Measurements from ENCODE around the gene RANBP1.

The RANBP1 gene

GRCh38 chr22:20092477-20092854, 23.4 kb upstream of the RANBP1 start:
- Histone ChIP-seq H3K27ac (no peak overlapping the region), H3K36me3 (ENCODE audit: insufficient read depth, low read length) (peaks cover 100% of the 10 kb centered on the region), H3K9ac (ENCODE audit: insufficient read length) (no peak overlapping the region), H3K9me3 (ENCODE audit: low read depth, low read length) (no peaks in the 10 kb centered on the region), H3K4me3 (no peak overlapping the region)
- no peak for TF ChIP-seq POLR2AphosphoS5 (IDR thresholded peaks at IDR 0.05; ENCODE audit: borderline replicate concordance, low read depth, low read length)
- TF ChIP-seq FOXP2 (optimal IDR thresholded peaks at IDR 0.05; ENCODE audit: control extremely low read depth, extremely low read length, insufficient read depth) = no peak
- TF ChIP-seq EZH2 (IDR thresholded peaks at IDR 0.05) = no peak
- DNase-seq (ENCODE audit: low read depth, low spot score) = no peak

- no peak overlapping the region for H3K4me3 ChIP-seq
- H3K9me3 ChIP-seq (ENCODE audit: low read depth, low read length) = no peaks in the 10 kb centered on the region
- TF ChIP-seq FOXP2 (optimal IDR thresholded peaks at IDR 0.05; ENCODE audit: control extremely low read depth, extremely low read length, insufficient read depth) (no peak), POLR2AphosphoS5 (IDR thresholded peaks at IDR 0.05; ENCODE audit: borderline replicate concordance, low read depth, low read length) (no peak), EZH2 (IDR thresholded peaks at IDR 0.05) (no peak)
- no peak for DNase-seq (ENCODE audit: low read depth, low spot score)
- H3K27ac ChIP-seq = no peak overlapping the region
- H3K36me3 ChIP-seq (ENCODE audit: insufficient read depth, low read length) = peaks cover 95% of the 10 kb centered on the region
- H3K9ac ChIP-seq (ENCODE audit: insufficient read length) = no peak overlapping the region
Measured at GRCh38 chr22:20093418-20094196, 22.3 kb upstream of the RANBP1 start.

DNA sequence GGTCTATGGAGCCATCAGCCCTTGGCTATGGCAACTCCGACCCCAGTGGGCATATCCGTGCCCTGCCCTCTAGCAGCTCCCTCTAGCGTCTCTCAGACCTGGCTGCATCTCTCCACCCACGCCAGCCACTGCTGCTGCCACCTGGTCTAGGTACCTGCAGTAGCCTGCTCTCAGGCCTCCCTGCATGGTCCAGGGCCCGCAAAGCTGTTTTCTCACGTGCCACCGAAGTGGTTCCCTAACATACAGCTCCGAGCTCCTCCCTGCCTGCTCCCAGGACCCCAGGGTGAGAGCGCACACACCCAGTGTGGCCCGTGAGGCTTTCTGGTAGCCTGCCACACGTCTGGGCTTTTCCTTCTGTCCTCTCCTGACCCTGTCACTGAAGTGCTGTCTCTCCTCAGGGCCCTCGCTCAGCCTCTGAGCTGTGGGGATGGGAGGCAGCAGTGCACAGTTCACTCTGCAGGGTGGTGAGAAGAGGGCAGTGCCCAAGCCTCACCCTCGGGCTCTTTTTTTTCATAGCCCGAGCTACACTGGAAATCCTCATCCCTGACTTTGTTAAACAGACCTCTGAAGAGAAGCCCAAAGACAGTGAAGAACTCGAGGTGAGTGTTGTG, 21.6 kb upstream of the RANBP1 start:
- Histone ChIP-seq H3K27ac (no peak overlapping the region), H3K9ac (ENCODE audit: insufficient read length) (no peak overlapping the region), H3K4me3 (no peak overlapping the region), H3K36me3 (ENCODE audit: insufficient read depth, low read length) (peaks cover 95% of the 10 kb centered on the region), H3K9me3 (ENCODE audit: low read depth, low read length) (no peaks in the 10 kb centered on the region)
- no peak for DNase-seq (ENCODE audit: low read depth, low spot score)
- TF ChIP-seq FOXP2 (optimal IDR thresholded peaks at IDR 0.05; ENCODE audit: control extremely low read depth, extremely low read length, insufficient read depth) (no peak), EZH2 (IDR thresholded peaks at IDR 0.05) (no peak), POLR2AphosphoS5 (IDR thresholded peaks at IDR 0.05; ENCODE audit: borderline replicate concordance, low read depth, low read length) (no peak)

DNA sequence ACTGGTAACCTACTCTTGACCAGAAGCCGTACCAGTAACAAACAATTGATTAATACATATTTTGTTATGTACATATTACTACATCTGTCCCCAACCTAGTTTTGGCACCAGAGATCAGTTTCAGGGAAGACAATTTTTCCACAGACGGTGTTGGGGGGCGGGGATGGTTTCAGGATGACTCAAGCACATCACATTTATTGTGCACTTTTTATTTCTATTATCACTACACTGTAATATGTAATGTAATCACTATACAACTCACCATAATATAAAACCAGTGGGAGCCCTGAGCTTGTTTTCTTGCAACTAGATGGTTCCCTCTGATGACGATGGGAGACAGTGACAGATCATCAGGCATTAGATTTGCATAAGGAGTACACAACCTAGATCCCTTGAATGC, 20.4 kb upstream of the RANBP1 start:
- Histone ChIP-seq H3K9me3 (ENCODE audit: low read depth, low read length) (no peaks in the 10 kb centered on the region), H3K4me3 (no peak overlapping the region), H3K27ac (no peak overlapping the region), H3K9ac (ENCODE audit: insufficient read length) (no peak overlapping the region), H3K36me3 (ENCODE audit: insufficient read depth, low read length) (peaks cover 93% of the 10 kb centered on the region)
- DNase-seq (ENCODE audit: low read depth, low spot score) = no peak
- TF ChIP-seq EZH2 (IDR thresholded peaks at IDR 0.05) = no peak
- TF ChIP-seq POLR2AphosphoS5 (IDR thresholded peaks at IDR 0.05; ENCODE audit: borderline replicate concordance, low read depth, low read length) = no peak
- no peak for TF ChIP-seq FOXP2 (optimal IDR thresholded peaks at IDR 0.05; ENCODE audit: control extremely low read depth, extremely low read length, insufficient read depth)

DNA sequence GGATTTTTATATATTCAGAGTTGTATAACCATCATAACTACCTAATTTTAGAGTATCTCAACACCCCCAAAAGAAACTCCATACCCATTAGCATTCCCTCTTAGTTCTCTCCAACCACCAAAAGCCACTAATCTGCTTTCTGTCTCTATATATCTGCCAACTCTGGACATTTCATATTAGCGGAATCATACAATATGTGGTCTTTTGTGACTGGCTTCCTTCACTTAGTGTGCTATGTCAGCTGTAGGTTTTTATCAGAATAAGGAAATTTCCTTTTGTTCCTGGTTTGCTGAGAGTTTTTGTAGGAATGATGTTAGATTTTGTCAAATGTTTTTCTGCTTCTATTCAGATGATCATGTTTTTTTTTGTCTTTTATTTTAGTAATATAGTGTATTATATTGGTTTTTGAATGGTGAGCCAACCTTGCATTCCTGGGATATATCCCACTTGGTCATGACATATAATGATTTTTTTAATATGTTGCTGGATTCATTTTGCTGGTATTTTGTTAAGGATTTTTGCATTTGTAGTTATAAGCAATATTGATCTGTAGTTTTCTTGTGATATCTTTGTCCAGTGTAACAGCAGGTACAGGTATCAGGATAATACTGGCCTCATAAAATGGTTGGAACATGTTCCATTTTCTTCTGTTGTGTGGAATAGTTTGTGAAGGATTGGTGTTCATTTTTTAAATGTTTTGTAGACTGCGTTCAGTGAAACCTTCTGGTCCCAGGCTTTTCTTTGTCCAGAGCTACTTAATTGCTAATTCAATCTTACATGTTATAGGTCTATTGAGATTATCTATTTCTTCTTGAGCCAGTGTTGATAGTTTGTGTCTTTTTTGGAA, 19.1 kb upstream of the RANBP1 start:
- TF ChIP-seq EZH2 (IDR thresholded peaks at IDR 0.05) (no peak), FOXP2 (optimal IDR thresholded peaks at IDR 0.05; ENCODE audit: control extremely low read depth, extremely low read length, insufficient read depth) (no peak), POLR2AphosphoS5 (IDR thresholded peaks at IDR 0.05; ENCODE audit: borderline replicate concordance, low read depth, low read length) (no peak)
- H3K36me3 ChIP-seq (ENCODE audit: insufficient read depth, low read length) = peaks cover 92% of the 10 kb centered on the region
- DNase-seq (ENCODE audit: low read depth, low spot score) = no peak
- no peak overlapping the region for H3K9ac ChIP-seq (ENCODE audit: insufficient read length)
- no peak overlapping the region for H3K27ac ChIP-seq
- H3K4me3 ChIP-seq = no peak overlapping the region
- no peaks in the 10 kb centered on the region for H3K9me3 ChIP-seq (ENCODE audit: low read depth, low read length)

GRCh38 chr22:20099099-20099711, 16.7 kb upstream of the RANBP1 start:
- DNase-seq (ENCODE audit: low read depth, low spot score) = no peak
- TF ChIP-seq EZH2 (IDR thresholded peaks at IDR 0.05) (no peak), POLR2AphosphoS5 (IDR thresholded peaks at IDR 0.05; ENCODE audit: borderline replicate concordance, low read depth, low read length) (no peak)
- H3K9me3 ChIP-seq (ENCODE audit: low read depth, low read length) = no peaks in the 10 kb centered on the region
- H3K27ac ChIP-seq = no peak overlapping the region
- no peak overlapping the region for H3K9ac ChIP-seq (ENCODE audit: insufficient read length)
- H3K4me3 ChIP-seq = no peak overlapping the region
- peaks cover 87% of the 10 kb centered on the region for H3K36me3 ChIP-seq (ENCODE audit: insufficient read depth, low read length)

DNA sequence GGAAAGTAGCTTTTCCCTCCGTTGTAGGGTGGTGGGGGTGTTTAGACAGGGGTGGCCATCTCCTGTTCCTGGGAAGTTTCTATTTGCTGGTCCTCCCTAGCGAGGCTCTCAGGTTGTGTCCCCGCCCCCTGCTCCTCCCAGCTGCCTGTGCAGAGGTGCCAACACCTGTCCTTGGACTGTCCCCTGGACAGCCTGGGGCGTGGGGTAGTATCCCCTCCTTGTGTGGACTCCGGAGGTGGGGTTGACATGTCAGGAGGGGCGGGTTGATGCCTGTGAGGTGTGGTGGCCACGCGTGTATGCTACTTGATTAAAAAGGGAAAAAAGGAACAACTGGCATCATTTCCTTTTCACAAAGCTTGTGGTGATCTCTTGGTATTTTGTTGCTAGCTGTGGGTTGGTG, 14.3 kb upstream of the RANBP1 start:
- no peak overlapping the region for H3K4me3 ChIP-seq
- H3K36me3 ChIP-seq (ENCODE audit: insufficient read depth, low read length) = peaks cover 86% of the 10 kb centered on the region
- H3K9me3 ChIP-seq (ENCODE audit: low read depth, low read length) = no peaks in the 10 kb centered on the region
- no peak overlapping the region for H3K9ac ChIP-seq (ENCODE audit: insufficient read length)
- TF ChIP-seq EZH2 (IDR thresholded peaks at IDR 0.05) (no peak), POLR2AphosphoS5 (IDR thresholded peaks at IDR 0.05; ENCODE audit: borderline replicate concordance, low read depth, low read length) (no peak), FOXP2 (optimal IDR thresholded peaks at IDR 0.05; ENCODE audit: control extremely low read depth, extremely low read length, insufficient read depth) (no peak)
- DNase-seq (ENCODE audit: low read depth, low spot score) = no peak
- H3K27ac ChIP-seq = no peak overlapping the region

All from SK-N-MC (cell line).